K562 (cell line): ENCODE measurements around the gene POLD3. TPM values are rescaled to one million over a fixed set of nuclear protein-coding genes. Genes with fewer than 3 reads are reported as not detected.
A peak's percentile ranks its signal among the peaks of the same experiment; 100 is the strongest.

Experiments
- CBFA2T3 ChIP-seq: fragments of 450-650 bp; IDR thresholded peaks from 2 replicates; pipeline ENCODE4 v1.6.1; 2017
- CEBPB ChIP-seq: fragments of 450-650 bp; IDR thresholded peaks from 2 replicates; pipeline ENCODE4 v1.6.1; 2016; ENCODE audit warnings: missing genetic modification characterization, missing compliant biosample characterization
- DPF2 ChIP-seq: fragments of 450-650 bp; IDR thresholded peaks from 2 replicates; pipeline ENCODE4 v1.6.1; 2016
- FOSL1 ChIP-seq: fragments of 200-800 bp; sonication (Bioruptor generic); conservative IDR thresholded peaks from 2 replicates; pipeline ENCODE4 v1.6.1; 2016; ENCODE audit warnings: missing genetic modification characterization, missing compliant biosample characterization
- GMEB1 ChIP-seq: fragments of 250-450 bp; sonication (Bioruptor Pico); IDR thresholded peaks from 2 replicates; pipeline ENCODE4 v1.4.0; 2020; ENCODE audit warnings: mild to moderate bottlenecking
- HEY1 ChIP-seq: fragments of 250-450 bp; sonication (Bioruptor Pico); IDR thresholded peaks from 2 replicates; pipeline ENCODE4 v1.5.0; 2020; ENCODE audit warnings: mild to moderate bottlenecking, moderate library complexity, borderline replicate concordance
- KDM5B ChIP-seq: fragments of 200-600 bp; sonication (generic); IDR thresholded peaks from 2 replicates; pipeline ENCODE4 v1.6.1; 2012; ENCODE audit warnings: low read depth, mild to moderate bottlenecking, moderate library complexity, low read length, control low read depth, inconsistent platforms; ENCODE audit not compliant: insufficient replicate concordance
- MAFK ChIP-seq: IDR thresholded peaks from 2 replicates; pipeline ENCODE4 v1.6.1; 2011; ENCODE audit warnings: low read length, improper control_type of control experiment
- MED1 ChIP-seq: sonication (generic); formaldehyde crosslinking; IDR thresholded peaks from 2 replicates; pipeline ENCODE4 v1.8.1; 2023; ENCODE audit warnings: missing genetic modification reagents, borderline replicate concordance
- MEF2D ChIP-seq: conservative IDR thresholded peaks from 2 replicates; pipeline ENCODE4 v1.6.1; 2016; ENCODE audit warnings: low read depth, missing genetic modification characterization, missing compliant biosample characterization
- MIER1 ChIP-seq: fragments of 450-650 bp; IDR thresholded peaks from 2 replicates; pipeline ENCODE4 v1.6.1; 2016; ENCODE audit warnings: antibody characterized with exemption, mild to moderate bottlenecking, low read depth
- SAP30 ChIP-seq: fragments of 200-600 bp; sonication (generic); IDR thresholded peaks from 2 replicates; pipeline ENCODE4 v1.6.1; 2012; ENCODE audit warnings: borderline replicate concordance, low read depth, mild to moderate bottlenecking, moderate library complexity, low read length, control low read depth, inconsistent platforms; ENCODE audit not compliant: insufficient read depth, poor library complexity, severe bottlenecking
- TEAD1 ChIP-seq, 2 experiments: fragments of 450-650 bp in 1 of 2; sonication (generic) in 1 of 2; formaldehyde crosslinking; IDR thresholded peaks; 2 replicates each; pipeline versions ENCODE4 v1.4.0 to v1.8.0; 2020 to 2022; ENCODE audit warnings: mild to moderate bottlenecking in 2 of 2, missing genetic modification reagents in 1 of 2
- YBX1 ChIP-seq: fragments of 450-650 bp; IDR thresholded peaks from 2 replicates; pipeline ENCODE4 v1.7.1; 2016; ENCODE audit warnings: mild to moderate bottlenecking
- ZFPM2 ChIP-seq: fragments of 250-450 bp; sonication (Bioruptor Pico); IDR thresholded peaks from 2 replicates; pipeline ENCODE4 v1.5.1; 2022; ENCODE audit warnings: mild to moderate bottlenecking
- ZNF57 ChIP-seq: fragments of 450-650 bp; formaldehyde crosslinking; IDR thresholded peaks from 2 replicates; pipeline ENCODE4 v1.4.0; 2020; ENCODE audit warnings: mild to moderate bottlenecking, moderate library complexity
- polyA plus RNA-seq, 8 experiments: library from polyadenylated mRNA; depleted of rRNA in 4 of 8; stranded (reverse) in 5 of 8; unstranded in 3 of 8; fragments of >200 nt; fragmentation: Nextera tagmentation in 2 of 8; fragmentation: Illumina TruSeq in 1 of 8; extraction: Ambion mirVana in 2 of 8; extraction: Trizol in 1 of 8; gene quantifications; 2 replicates each; pipeline versions ENCODE4 v1.2.1 to v1.2.3, GENCODE V29; 2011 to 2014; ENCODE audit warnings: inconsistent platforms in 1 of 8, missing spikeins in 1 of 8
- total RNA-seq, 7 experiments: library from RNA; depleted of rRNA in 6 of 7; stranded (reverse); fragments of >200 nt in 6 of 7; fragmentation: Illumina TruSeq in 2 of 7; extraction: Trizol in 2 of 7; gene quantifications; 2 replicates each; pipeline versions ENCODE4 v1.2.1 to v1.2.3, GENCODE V29; 2011 to 2021; ENCODE audit warnings: low replicate concordance in 1 of 7
- TF ChIP-seq, protein P1 (sequence below): sonication (generic); formaldehyde crosslinking; IDR thresholded peaks from 2 replicates; pipeline ENCODE4 v1.8.0; 2022; ENCODE audit warnings: missing genetic modification reagents, mild to moderate bottlenecking, borderline replicate concordance
- TF ChIP-seq, protein P2 (sequence below): fragments of 250-450 bp; sonication (Bioruptor Pico); IDR thresholded peaks from 2 replicates; pipeline ENCODE4 v1.5.0; 2022; ENCODE audit warnings: mild to moderate bottlenecking

The POLD3 gene
- total and polyA plus RNA-seq, 9 of the 15 experiments (the other 6 are each of a cell fraction or from before 2014, with no cell fraction given), result 10.6 to 40.1 (median 24.6) TPM

DNA sequence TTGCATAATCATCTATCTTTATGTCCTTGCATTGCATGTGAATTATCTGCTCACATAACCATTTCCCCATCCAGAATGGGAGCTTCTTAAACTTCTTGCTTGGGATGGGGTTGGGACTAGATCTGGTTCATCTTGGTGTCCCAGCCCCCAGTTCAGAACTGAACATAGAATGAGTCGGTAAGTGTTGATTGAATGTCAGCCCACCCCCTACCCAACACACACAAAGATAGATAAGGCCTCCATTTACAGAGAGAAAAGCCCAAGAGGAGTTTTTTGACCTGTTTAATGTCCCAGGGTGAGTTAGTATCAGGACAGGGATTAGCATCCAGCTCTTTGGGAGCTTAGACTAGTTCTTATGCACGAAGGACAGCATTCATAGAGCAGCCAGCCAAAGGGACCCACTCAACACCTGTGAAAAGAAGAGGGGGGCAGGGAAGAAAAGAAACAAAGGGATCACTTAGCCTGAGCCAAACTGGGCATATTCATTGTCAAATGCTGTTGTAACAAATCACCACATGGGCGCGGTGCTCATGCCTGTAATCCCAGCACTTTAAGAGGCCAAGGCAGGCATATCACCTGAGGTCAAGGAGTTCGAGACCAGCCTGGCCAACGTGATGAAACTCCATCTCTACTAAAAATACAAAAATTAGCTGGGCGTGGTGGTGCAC lies 81.4 kb downstream of the POLD3 start (continued):
- TF ChIP-seq, protein P1, sequence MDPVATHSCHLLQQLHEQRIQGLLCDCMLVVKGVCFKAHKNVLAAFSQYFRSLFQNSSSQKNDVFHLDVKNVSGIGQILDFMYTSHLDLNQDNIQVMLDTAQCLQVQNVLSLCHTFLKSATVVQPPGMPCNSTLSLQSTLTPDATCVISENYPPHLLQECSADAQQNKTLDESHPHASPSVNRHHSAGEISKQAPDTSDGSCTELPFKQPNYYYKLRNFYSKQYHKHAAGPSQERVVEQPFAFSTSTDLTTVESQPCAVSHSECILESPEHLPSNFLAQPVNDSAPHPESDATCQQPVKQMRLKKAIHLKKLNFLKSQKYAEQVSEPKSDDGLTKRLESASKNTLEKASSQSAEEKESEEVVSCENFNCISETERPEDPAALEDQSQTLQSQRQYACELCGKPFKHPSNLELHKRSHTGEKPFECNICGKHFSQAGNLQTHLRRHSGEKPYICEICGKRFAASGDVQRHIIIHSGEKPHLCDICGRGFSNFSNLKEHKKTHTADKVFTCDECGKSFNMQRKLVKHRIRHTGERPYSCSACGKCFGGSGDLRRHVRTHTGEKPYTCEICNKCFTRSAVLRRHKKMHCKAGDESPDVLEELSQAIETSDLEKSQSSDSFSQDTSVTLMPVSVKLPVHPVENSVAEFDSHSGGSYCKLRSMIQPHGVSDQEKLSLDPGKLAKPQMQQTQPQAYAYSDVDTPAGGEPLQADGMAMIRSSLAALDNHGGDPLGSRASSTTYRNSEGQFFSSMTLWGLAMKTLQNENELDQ, result no peak
- TF ChIP-seq MAFK, result no peak
- no peak for TF ChIP-seq GMEB1 (CRISPR knock-in tag)
- TF ChIP-seq, protein P2, sequence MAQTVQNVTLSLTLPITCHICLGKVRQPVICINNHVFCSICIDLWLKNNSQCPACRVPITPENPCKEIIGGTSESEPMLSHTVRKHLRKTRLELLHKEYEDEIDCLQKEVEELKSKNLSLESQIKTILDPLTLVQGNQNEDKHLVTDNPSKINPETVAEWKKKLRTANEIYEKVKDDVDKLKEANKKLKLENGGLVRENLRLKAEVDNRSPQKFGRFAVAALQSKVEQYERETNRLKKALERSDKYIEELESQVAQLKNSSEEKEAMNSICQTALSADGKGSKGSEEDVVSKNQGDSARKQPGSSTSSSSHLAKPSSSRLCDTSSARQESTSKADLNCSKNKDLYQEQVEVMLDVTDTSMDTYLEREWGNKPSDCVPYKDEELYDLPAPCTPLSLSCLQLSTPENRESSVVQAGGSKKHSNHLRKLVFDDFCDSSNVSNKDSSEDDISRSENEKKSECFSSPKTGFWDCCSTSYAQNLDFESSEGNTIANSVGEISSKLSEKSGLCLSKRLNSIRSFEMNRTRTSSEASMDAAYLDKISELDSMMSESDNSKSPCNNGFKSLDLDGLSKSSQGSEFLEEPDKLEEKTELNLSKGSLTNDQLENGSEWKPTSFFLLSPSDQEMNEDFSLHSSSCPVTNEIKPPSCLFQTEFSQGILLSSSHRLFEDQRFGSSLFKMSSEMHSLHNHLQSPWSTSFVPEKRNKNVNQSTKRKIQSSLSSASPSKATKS (CRISPR knock-in tag), result no peak
- TF ChIP-seq ZFPM2, result no peak
- no peak for TF ChIP-seq MEF2D (tag)
- no peak for TF ChIP-seq FOSL1 (tag)
- no peak for TF ChIP-seq YBX1
- no peak for TF ChIP-seq MIER1
- TF ChIP-seq TEAD1 (CRISPR knock-in tag; IDR thresholded peaks at IDR 0.05), result no peak
- peak; percentile 1; the same call in 1 of the 2 replicates for TF ChIP-seq DPF2
- TF ChIP-seq HEY1 (CRISPR knock-in tag), result no peak
- peak; percentile 1 for TF ChIP-seq CEBPB
- no peak for TF ChIP-seq MED1
- TF ChIP-seq CBFA2T3, result peak; percentile 47
- TF ChIP-seq ZNF57 (CRISPR knock-in tag), result no peak
- TF ChIP-seq KDM5B, result no peak
- no peak for TF ChIP-seq SAP30
